SK-N-SH treated with all-trans-retinoic acid at 6 μM for 48 hours (cell line): ENCODE results near the gene GTF2A2.

Source experiments
- ATAC-seq: fragments of 200-7000 bp; cut with Tn5 transposase; 3 replicates; pipeline ENCODE4 v1.9.1; 2020; ENCODE audit warnings: mild to moderate bottlenecking, moderate library complexity
- BACH2 ChIP-seq: fragments of 250-450 bp; sonication (Bioruptor Pico); IDR thresholded peaks from 2 replicates; pipeline ENCODE4 v1.9.0; 2021; ENCODE audit warnings: mild to moderate bottlenecking, borderline replicate concordance
- CSDC2 ChIP-seq: fragments of 250-450 bp; sonication (Bioruptor Pico); IDR thresholded peaks from 2 replicates; pipeline ENCODE4 v1.5.0; 2020; ENCODE audit warnings: mild to moderate bottlenecking, moderate library complexity
- CSRNP3 ChIP-seq: fragments of 250-450 bp; sonication (Bioruptor Pico); IDR thresholded peaks from 2 replicates; pipeline ENCODE4 v1.5.1; 2021; ENCODE audit warnings: mild to moderate bottlenecking, moderate library complexity
- ESRRG ChIP-seq: fragments of 250-450 bp; sonication (Bioruptor Pico); IDR thresholded peaks from 2 replicates; pipeline ENCODE4 v1.6.1; 2021; ENCODE audit warnings: mild to moderate bottlenecking
- GLIS3 ChIP-seq: fragments of 250-450 bp; sonication (Bioruptor Pico); IDR thresholded peaks from 2 replicates; pipeline ENCODE4 v1.5.0; 2020; ENCODE audit warnings: mild to moderate bottlenecking, moderate library complexity
- ISL1 ChIP-seq: fragments of 250-450 bp; sonication (Bioruptor Pico); IDR thresholded peaks from 2 replicates; pipeline ENCODE4 v2.1.2; 2022; ENCODE audit warnings: mild to moderate bottlenecking, moderate library complexity
- OSR1 ChIP-seq: fragments of 250-450 bp; sonication (Bioruptor Pico); IDR thresholded peaks from 2 replicates; pipeline ENCODE4 v1.8.0; 2022; ENCODE audit warnings: moderate library complexity, mild to moderate bottlenecking, inconsistent platforms
- PATZ1 ChIP-seq: fragments of 250-450 bp; sonication (Bioruptor Pico); IDR thresholded peaks from 2 replicates; pipeline ENCODE4 v1.8.0; 2020; ENCODE audit warnings: mild to moderate bottlenecking, moderate library complexity, borderline replicate concordance
- POU6F1 ChIP-seq: fragments of 250-450 bp; sonication (Bioruptor Pico); IDR thresholded peaks from 2 replicates; pipeline ENCODE4 v1.8.0; 2021; ENCODE audit warnings: low read depth, mild to moderate bottlenecking, moderate library complexity, borderline replicate concordance
- RARB ChIP-seq: fragments of 250-450 bp; sonication (Bioruptor Pico); IDR thresholded peaks from 2 replicates; pipeline ENCODE4 v1.8.0; 2021; ENCODE audit warnings: mild to moderate bottlenecking, moderate library complexity
- SNAI2 ChIP-seq: fragments of 250-450 bp; sonication (Bioruptor Pico); IDR thresholded peaks from 2 replicates; pipeline ENCODE4 v1.5.0; 2020; ENCODE audit warnings: mild to moderate bottlenecking, moderate library complexity
- TCF4 ChIP-seq: fragments of 250-450 bp; sonication (Bioruptor Pico); IDR thresholded peaks from 2 replicates; pipeline ENCODE4 v1.8.0; 2021; ENCODE audit warnings: mild to moderate bottlenecking, moderate library complexity, borderline replicate concordance
- TOX ChIP-seq: fragments of 250-450 bp; sonication (Bioruptor Pico); IDR thresholded peaks from 2 replicates; pipeline ENCODE4 v1.8.0; 2021; ENCODE audit warnings: mild to moderate bottlenecking, moderate library complexity, borderline replicate concordance
- TSHZ2 ChIP-seq: fragments of 250-450 bp; sonication (Bioruptor Pico); IDR thresholded peaks from 2 replicates; pipeline ENCODE4 v1.5.0; 2020; ENCODE audit warnings: mild to moderate bottlenecking, moderate library complexity
- ZFP30 ChIP-seq: fragments of 450-650 bp; formaldehyde crosslinking; IDR thresholded peaks from 2 replicates; pipeline ENCODE4 v1.5.0; 2022; ENCODE audit warnings: mild to moderate bottlenecking, moderate library complexity
- ZNF565 ChIP-seq: fragments of 450-650 bp; formaldehyde crosslinking; conservative IDR thresholded peaks from 2 replicates; pipeline ENCODE4 v1.5.0; 2020; ENCODE audit warnings: low read depth, mild to moderate bottlenecking, moderate library complexity
- ZNF70 ChIP-seq: fragments of 450-650 bp; formaldehyde crosslinking; IDR thresholded peaks from 2 replicates; pipeline ENCODE4 v1.5.0; 2020; ENCODE audit warnings: mild to moderate bottlenecking, moderate library complexity
- ZNF8 ChIP-seq: fragments of 450-650 bp; formaldehyde crosslinking; IDR thresholded peaks from 2 replicates; pipeline ENCODE4 v1.5.0; 2020; ENCODE audit warnings: mild to moderate bottlenecking, moderate library complexity
- TF ChIP-seq, protein P1 (sequence below): fragments of 250-450 bp; sonication (Bioruptor Pico); IDR thresholded peaks from 2 replicates; pipeline ENCODE4 v1.5.1; 2020; ENCODE audit warnings: low read depth, mild to moderate bottlenecking, moderate library complexity

Gene GTF2A2

GRCh38 chr15:59656897-59657634, at the start of gene GTF2A2:
GTF2A2 (minus strand) TSS chr15:59657515; CDS start chr15:59652277, 5,238 bp downstream.
- ATAC-seq, result peak; percentile 100
- TF ChIP-seq TOX (CRISPR knock-in tag), result no peak
- no peak for TF ChIP-seq ZNF565 (CRISPR knock-in tag)
- TF ChIP-seq CSDC2 (CRISPR knock-in tag), result no peak
- no peak for TF ChIP-seq CSRNP3 (CRISPR knock-in tag)
- no peak for TF ChIP-seq ZFP30 (CRISPR knock-in tag)
- TF ChIP-seq, all 23 proteins: peak for 0

DNA sequence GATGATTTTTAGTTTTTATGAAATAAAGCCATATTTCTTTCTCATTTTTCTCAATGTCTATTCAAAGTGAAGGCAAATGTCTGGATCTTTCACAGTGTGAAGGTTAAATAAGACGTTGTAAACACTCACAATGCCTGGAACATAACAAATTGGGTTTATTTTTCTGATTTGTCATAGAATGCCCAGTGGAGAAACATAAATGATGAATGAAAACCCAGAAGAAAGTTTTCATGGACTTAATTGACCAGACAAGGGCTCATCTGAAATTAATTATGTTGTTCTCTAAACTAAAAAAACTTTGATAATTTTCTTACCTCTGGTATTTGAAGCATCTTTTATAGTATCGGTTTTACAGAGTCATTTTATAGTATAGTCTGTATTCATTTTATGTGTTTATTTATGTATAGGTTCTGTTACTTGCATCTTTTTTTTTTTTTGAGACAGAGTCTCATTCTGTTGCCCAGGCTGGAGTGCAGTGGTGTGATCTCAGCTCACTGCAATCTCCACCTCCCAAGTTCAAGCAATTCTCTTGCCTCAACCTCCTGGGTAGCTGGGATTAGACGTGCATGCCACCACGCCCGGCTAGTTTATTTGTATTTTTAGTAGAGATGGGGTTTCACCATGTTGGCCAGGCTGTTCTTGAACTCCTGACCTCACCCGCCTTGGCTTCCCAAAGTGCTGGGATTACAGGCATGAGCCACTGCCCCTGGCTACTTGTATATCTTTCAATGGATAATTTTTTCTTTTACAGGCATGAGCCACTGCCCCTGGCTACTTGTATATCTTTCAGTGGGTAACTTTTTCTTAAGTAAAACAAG, 46.9 kb upstream of the GTF2A2 start:
- TF ChIP-seq BACH2 (no peak), PATZ1 (CRISPR knock-in tag) (no peak), RARB (CRISPR knock-in tag) (no peak), GLIS3 (no peak), TOX (CRISPR knock-in tag) (no peak), OSR1 (no peak), ISL1 (CRISPR knock-in tag) (no peak), ESRRG (CRISPR knock-in tag) (no peak), POU6F1 (CRISPR knock-in tag) (no peak)
- TF ChIP-seq, all 23 proteins: peak for 0
- no peak for ATAC-seq

- ATAC-seq, result no peak
- no peak for TF ChIP-seq RARB (CRISPR knock-in tag)
- TF ChIP-seq, protein P1, sequence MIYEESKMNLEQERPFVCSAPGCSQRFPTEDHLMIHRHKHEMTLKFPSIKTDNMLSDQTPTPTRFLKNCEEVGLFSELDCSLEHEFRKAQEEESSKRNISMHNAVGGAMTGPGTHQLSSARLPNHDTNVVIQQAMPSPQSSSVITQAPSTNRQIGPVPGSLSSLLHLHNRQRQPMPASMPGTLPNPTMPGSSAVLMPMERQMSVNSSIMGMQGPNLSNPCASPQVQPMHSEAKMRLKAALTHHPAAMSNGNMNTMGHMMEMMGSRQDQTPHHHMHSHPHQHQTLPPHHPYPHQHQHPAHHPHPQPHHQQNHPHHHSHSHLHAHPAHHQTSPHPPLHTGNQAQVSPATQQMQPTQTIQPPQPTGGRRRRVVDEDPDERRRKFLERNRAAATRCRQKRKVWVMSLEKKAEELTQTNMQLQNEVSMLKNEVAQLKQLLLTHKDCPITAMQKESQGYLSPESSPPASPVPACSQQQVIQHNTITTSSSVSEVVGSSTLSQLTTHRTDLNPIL (CRISPR knock-in tag), result no peak
- TF ChIP-seq SNAI2 (CRISPR knock-in tag), result no peak
- TF ChIP-seq ISL1 (CRISPR knock-in tag), result peak; percentile 60
- no peak for TF ChIP-seq ZNF8 (CRISPR knock-in tag)
- TF ChIP-seq, all 23 proteins: peak for 1
Observed at GRCh38 chr15:59702351-59702750, 45.0 kb upstream of the GTF2A2 start.

DNA sequence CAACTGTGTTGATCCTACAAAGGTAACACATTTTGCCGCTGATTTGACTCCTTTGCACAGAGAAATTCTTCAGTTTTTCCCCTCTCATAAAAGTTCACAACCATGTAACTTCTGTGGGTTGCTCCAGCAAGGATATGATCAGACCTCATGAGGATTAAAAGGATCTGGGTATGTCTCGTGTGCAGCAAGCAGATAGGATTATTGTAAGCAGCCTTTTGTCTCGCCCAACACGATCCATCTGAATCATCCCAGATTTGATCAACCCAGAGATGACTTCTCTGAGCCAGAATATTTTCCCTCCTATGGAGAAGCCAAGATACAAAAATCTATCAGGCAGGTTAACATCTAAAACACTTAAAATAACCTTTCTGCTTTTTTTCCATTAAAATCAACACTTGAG, 44.6 kb upstream of the GTF2A2 start:
- TF ChIP-seq CSDC2 (CRISPR knock-in tag) (no peak), GLIS3 (no peak), TCF4 (CRISPR knock-in tag) (no peak), CSRNP3 (CRISPR knock-in tag) (no peak), ESRRG (CRISPR knock-in tag) (no peak), POU6F1 (CRISPR knock-in tag) (no peak), RARB (CRISPR knock-in tag) (no peak), ZNF70 (no peak), TSHZ2 (CRISPR knock-in tag) (no peak), ZFP30 (CRISPR knock-in tag) (no peak)
- TF ChIP-seq, protein P1 (CRISPR knock-in tag), result no peak

More for the DNA sequence above, 44.6 kb upstream of the GTF2A2 start:
- no peak for ATAC-seq
